GM19193 (cell line): Measurements from ENCODE around the gene SIGLEC7.

ENCODE experiments used
- POLR2A ChIP-seq: IDR thresholded peaks from 4 replicates; pipeline ENCODE4 v1.6.1; 2011; ENCODE audit not compliant: insufficient read depth, insufficient read length; ENCODE audit errors: extremely low read depth

The SIGLEC7 gene

DNA sequence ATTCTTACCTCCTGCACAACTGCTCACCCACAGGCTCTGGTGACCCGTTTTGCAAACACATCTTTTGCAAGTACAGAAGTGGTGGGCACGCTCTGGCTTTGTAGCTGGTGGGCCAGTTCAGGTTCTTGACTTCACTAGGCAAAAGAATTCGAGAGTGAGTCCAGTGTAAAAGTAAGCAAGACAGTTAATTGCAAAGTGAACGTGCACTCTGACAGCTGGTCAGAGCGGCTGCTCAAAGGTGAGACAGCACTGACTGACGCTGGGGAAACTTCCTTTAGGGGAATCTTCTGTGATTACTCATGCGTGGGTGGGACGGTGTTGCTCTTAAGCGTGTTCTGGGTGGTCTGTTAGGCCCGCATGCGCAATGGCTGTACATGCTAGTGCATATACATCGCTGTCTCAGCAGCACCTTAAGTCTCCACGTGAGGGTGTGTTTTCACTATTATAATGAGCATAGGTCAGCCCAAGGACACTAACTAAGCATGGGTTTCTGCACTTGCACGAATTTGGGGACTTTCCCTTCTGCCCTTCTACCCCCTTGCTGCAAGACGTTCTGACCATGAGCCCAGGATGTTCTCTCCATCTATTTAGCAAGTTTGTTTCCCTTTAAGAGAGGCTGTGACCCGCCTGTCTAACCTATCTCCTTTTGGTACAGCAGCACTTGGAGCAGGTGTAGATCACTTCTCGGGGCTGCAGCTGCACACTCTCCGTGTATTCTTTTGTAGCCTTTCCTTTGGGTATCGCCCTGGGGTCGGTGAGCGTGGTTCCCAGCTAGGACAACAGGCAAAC, 52.6 kb downstream of the SIGLEC7 start:
- TF ChIP-seq POLR2A = no peak

DNA sequence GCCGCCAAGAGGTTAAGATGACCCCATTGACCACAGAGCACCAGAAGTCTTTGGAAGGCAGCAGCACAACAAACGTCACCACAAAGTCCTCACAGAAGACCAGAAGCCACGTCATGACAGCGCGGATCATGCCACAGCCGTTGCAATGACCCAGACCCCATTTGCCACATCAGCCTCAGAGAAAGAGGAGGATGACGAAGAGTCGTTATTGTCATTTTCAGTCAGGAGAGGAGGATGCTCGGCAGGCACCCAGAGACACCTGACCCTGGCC, 53.1 kb downstream of the SIGLEC7 start:
- TF ChIP-seq POLR2A = no peak

DNA sequence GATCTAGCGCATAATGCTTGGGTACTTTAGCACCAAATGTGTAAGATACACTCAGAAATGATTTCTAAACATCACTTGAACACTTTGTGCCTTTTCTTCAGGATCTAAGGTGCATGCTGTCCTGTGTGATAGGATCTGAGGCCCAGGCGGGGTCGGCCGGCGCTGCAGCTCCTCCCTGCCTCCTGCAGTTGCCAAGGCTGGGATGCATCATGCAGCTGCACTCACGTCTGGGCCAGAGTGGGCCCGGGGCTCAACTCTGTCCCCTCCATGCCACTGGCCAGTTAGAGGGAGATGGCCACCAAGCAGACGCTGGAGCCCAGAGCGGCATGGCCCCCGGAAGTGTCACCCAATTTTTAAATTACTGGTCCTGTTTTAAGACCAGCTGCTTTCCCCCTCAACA, 53.5 kb downstream of the SIGLEC7 start:
- no peak for TF ChIP-seq POLR2A

GRCh38 chr19:51196181-51196580, 54.1 kb downstream of the SIGLEC7 start:
- TF ChIP-seq POLR2A = no peak

DNA sequence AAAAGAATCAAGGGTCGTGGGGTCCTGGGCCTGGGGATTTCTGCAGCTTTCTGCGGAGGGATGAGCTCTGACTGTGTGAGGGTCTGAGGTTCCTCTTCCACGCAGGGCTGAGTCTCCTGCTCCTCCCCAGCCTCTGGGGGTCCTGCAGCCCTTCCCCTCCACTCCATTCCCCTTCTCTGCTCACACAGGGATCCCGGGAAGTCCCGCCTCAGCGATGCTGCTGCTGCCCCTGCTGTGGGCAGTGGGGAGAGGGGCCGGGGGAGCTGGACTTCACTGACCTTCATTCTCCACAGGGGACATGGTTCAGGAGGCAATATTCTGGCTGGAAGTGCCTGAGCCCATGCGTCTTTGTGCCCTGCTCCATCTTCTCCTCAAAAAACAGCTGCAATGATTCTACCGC, 56.5 kb downstream of the SIGLEC7 start:
- no peak for TF ChIP-seq POLR2A

DNA sequence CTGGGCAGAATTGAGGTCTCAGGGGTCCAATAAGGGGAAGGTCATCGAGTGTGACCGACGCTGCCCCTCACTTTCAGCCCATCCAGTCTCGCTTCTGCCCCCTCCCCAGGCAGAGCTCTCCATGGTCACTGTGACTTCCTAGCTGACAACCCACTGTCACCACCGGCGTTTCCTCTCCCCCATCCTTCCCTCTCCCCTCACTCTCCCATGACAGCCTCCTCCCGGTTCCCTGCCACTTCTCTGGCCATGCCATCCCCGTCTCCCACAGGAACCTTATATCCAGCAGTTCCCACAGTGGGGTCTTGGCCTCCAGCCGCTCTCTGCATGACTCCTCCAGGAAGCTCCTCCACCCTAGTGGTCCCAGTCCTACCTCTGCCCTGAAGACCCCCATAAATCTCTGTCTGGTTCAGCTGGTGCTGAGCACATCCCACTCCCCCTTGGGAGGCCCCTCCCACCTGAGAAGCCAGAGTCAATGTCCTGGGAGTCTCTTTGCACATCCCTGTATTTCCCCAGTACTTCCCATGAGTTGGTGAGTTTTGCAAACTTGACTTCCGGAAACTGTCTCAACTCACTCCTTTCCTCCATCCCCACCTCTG, 58.1 kb downstream of the SIGLEC7 start:
- no peak for TF ChIP-seq POLR2A

- TF ChIP-seq POLR2A = no peak
Observed at GRCh38 chr19:51201712-51202111, 59.6 kb downstream of the SIGLEC7 start.
